Measurements from ENCODE around the gene GCA.

The GCA gene, protein sequence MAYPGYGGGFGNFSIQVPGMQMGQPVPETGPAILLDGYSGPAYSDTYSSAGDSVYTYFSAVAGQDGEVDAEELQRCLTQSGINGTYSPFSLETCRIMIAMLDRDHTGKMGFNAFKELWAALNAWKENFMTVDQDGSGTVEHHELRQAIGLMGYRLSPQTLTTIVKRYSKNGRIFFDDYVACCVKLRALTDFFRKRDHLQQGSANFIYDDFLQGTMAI

GRCh38 chr2:162343824-162344616, at the start of gene GCA:
Gene GCA (plus strand): TSS chr2:162344132. CDS start chr2:162344249, 117 bp downstream.
- peak; percentile 99 for DNase-seq (ENCODE audit: low read depth, low spot score)

DNA sequence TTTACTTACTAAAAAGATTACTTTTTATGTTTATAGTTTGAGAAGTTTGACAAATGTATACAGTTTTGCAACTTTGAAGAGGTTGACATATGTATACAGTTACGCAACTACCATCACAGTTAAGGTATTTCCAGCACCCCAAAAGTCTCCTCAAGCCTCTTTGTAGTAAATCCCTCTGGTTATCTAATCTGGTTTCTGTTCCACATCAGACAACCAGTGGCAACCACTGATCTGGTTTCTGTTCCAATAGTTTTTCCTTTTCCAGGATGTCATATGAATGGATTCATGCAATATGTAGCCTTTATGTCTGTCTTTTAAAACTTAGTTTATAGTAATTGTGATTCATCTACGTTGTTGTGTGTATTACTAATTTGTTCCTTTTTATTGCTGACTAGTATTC, 48.9 kb upstream of the GCA start:
- DNase-seq (ENCODE audit: low read depth, low spot score): no peak

DNA sequence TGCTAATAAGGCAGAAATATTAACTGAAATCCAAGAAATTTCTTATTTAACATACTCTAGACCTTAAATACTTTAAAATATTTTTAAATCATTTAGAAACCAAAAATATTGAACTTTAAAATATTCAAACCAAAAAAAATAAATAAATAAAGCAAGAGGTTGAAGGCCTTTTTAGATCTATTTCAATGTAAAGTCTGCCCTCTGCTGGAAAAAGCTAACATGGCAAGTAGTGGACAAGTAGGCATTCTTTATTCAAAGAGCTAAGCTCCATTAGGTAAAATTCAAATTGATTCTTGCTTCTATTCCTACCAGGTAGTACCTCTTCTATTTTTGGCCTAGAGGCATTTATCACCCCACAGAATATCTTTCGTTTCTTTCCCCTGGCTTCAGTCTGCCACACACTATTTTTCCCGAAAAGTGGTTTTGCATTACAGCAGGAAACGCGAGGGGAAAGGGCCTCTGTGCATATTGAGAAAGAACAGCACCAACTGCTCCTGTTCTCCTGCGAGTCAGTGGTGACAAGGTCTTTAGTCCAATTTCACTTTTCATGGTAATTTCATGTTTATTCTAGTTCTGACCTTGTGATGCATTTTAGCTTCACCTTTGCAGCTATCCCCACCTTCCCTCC, 45.9 kb upstream of the GCA start:
- peak; percentile 16 for DNase-seq (ENCODE audit: low read depth, low spot score)

- no peak for DNase-seq (ENCODE audit: low read depth, low spot score)
These were observed 45.1 kb upstream of the GCA start for GRCh38 chr2:162298669-162299335.

DNA sequence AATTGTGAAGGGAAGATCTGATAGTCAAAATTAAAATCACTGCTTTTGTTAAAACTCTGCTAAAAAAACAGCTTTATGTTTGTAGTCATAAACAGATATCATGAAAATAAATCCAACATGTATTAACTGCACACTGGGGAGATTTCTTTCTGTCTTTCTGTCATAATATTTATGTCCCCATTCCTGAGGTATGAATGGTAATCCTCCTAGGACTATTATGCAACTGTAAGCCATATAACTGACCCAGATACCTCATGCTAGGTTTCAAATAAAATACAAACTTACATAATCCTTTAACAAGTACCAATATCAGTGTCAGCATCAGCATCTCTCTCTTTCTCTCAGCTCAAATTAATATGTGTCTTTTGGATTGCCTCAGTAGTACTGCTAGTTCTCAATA, 43.7 kb upstream of the GCA start:
- no peak for DNase-seq (ENCODE audit: low read depth, low spot score)

DNA sequence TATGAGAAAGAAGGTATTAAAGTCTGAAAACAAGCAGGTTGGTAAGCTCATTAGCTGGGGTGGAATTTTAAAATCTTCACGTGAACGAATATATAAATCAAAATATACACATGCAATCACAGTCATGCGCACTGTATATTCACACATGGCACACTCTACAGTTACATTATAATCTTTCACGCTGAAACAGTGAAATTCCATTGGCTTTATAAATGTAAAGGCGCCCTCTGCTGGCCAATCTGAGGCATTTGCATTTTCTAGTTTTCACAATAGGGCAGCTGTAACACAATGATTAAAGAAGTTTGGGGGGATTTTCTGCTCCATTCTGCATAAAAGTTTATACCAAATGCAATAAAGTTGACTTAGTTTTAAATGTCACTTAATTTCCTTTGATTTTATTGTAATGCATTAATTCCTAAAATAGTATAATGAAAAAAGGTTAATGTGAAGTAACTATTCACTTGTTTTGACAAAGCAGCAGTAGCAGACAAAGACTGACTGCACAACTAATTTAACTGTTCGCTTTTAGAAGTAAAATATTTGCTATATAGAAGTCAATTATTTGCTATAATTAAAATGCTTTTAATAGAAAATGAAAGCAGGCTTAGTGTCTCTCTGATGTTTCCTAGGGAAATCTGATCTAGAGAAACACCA, 42.7 kb upstream of the GCA start:
- no peak for DNase-seq (ENCODE audit: low read depth, low spot score)

DNA sequence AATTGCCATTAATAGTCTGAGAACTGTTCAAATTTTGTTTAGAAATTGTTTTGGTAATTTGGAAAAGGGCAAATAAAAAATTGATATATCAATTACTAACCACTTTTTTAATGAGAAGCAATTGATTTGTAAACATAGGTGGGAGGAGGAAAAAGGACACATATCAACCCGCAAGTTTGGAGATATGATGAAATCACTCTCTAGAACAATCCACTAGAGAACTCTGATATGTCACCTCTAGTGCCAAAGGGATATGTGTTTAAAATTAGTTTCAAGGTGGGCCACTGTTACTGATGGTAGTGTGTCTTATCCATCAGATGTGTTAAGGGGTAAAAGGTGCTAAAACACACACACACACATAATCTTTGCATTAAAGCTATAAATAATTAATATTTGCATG, 42.1 kb upstream of the GCA start:
- no peak for DNase-seq (ENCODE audit: low read depth, low spot score)

DNA sequence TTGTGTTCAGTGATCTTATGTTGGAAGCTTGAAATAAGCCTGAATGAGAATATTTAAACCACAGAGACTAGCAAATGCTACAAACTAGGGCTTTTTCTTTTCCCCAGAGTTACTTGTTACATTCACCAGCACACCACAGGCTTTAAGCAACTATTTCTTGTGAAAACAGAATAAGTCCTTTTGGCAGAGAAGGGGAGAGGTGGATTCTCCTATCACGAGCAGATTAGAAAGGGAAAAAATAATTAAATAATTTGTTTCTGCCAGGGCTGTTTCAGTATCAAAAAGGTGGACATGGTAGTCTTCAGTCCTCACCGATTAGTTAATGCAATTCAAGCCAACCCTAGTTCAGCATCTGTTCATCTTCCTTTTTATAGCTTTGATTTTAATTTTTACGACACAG, 38.0 kb upstream of the GCA start:
- DNase-seq (ENCODE audit: low read depth, low spot score): no peak

DNA sequence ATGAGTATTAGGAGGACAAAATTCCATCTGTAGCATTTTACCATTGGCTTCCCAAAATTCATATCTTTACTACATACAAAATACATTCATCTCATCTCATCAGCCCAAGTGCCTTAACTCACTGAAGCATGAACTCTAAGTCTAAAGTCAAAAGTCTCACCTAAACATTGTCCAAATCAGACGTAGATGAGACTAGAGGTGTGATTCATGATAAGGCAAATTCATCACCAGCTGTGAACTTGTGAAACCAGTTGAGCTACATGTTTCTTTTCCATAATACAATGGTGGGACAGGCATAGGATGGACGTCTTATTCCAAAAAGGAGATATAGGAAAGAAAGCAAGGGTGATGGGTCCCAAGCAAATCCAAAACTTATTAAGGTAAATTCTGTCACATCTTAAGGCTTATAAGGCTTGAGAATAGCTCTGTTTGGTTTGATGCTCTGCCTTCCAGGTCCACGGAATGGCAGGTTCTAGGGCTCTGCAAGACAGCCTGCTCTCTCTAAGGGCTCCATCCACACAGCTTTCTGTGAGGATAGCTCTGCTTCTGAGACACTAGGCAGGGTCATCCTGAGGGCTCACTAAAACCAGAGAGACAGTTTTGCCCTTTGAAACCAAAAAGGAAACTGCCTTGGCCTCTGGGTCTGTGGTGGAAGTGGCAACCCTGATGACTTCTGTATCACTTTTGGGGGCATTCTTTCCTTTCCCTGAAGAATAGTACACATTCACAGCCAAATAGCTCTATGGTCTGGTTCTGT, 35.0 kb upstream of the GCA start:
- DNase-seq (ENCODE audit: low read depth, low spot score): no peak

GRCh38 chr2:162312853-162313252, 31.1 kb upstream of the GCA start:
- no peak for DNase-seq (ENCODE audit: low read depth, low spot score)

- no peak for DNase-seq (ENCODE audit: low read depth, low spot score)
These were observed 28.0 kb upstream of the GCA start for GRCh38 chr2:162315938-162316337.

GRCh38 chr2:162316590-162316989, 27.3 kb upstream of the GCA start:
- DNase-seq (ENCODE audit: low read depth, low spot score): no peak

DNA sequence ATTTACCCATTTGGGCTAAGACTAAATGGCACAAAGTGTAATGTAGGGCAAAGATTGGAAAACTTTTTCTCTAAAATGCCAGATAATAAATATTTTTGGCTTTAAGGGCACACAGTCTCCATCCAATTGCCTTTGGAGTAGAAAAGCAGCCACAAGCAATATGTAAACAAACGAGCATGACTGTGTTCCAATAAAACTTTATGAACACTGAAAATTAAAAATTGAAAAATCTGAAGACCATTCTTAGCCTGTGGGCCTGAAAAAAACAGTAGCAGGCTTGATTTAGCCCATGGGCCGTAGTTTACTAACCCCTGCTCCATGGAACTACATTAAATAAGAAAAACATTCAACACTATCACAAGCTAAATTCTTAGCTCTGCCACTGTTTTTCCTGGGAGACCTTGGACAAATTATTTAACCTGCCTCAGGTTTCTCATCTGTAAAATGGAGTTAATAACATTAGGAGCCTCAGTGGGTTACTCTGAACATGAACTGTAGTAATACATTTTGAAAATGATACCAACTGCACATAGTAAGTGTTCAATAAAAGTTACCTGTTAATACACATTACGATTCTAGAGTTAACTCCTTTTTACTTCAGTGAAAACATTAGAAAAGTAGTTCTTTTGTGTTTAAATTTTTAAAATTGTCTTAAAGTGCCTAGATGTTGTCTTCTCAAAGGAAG, 26.7 kb upstream of the GCA start:
- DNase-seq (ENCODE audit: low read depth, low spot score): no peak

GRCh38 chr2:162317861-162318327, 26.0 kb upstream of the GCA start:
- DNase-seq (ENCODE audit: low read depth, low spot score): no peak

DNA sequence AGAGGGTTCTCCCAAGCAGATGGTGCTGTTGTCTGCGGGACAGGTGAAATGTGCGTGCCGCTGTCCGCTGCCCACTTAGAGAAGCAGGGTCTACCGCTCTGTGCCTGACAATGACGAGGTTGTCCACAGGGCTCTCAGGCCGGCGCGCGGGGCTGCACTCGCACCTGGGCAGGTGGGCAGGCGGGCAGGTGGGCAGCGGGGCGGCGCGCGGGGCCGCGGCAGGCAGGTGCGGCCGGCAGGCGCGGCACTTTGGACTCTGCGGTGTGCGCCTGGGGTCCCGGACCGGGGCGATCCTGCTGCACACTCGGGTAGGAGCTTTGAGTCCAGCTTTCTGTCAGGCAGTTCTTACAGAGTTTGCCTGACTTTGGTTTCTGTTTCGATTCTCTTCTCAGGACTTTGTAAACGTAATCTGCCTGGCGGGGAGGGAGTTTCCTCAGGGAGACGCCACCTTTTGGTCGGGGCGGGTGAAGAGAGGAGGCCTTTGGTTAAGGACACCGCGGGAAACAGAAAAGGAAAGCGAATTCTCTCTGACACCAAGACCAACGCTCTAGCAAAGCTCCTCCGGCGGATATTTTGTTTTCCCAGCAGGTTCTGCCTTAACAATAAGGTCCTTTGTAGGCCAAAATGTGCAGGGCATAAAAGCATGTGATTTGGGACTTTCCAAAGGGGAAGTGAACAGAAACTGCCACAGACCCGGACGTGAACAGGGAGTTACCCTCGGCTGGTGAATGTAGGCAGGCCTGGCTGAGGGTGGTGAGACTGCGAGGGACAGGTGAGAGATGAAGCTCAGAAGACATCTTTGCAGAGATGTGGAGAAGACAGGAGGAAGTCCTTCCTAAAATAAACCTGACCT, 25.4 kb upstream of the GCA start, which contains the start of gene IFIH1:
IFIH1 (minus strand) TSS at position 357 of the 853 bp plus-strand sequence. CDS start 377 bp downstream, outside the sequence.
- DNase-seq (ENCODE audit: low read depth, low spot score): peak; percentile 55

DNA sequence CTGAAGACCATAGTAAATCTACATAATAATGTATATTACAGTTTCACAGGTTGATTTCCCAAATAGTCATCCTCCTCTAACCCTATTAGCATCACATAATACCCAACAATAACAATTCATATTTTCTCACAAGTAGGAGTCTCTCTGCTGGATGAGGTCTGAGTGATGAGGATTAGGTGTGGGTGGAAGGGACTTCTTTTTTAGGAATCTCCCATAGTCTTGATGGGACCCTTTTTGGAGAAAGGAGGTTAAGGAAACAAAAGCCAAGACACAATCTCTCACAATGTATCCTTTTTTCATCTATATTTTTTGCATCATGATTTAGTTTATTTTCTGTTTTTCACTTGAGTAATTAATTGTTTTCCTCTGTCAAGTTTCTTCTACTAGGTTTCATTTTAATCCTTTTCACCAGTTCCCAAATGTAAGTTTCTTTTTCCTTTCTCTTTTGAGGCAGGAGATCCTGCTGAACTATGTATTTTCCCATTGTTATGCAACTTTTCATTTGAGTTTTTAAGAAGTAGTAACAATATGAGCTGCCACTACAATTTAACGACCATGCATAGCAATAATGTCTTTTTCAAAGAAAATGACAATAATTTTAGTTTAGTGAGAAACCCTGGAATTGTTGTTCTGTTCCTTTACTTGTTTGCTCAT, 22.9 kb upstream of the GCA start:
- DNase-seq (ENCODE audit: low read depth, low spot score): no peak

DNA sequence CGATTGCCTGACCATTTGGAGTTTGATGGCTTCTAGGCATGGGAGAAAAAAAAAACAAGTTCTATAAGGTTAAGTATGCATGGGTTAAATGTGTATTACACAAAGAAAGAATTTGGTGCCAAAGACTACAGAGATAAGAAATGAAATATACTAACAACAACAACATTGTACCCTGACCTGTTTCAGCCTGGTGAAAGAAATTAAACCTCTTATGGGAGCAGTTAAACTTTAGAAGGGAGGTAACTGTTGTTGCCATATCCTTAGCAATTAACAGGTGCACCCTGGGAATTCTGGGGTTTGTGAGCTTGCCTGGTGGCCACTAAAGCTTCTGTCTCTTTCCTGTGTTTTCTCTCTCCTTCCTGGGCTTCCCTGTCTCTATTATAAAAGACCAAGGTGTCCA, 19.0 kb upstream of the GCA start:
- no peak for DNase-seq (ENCODE audit: low read depth, low spot score)

- DNase-seq (ENCODE audit: low read depth, low spot score): no peak
These were observed 16.7 kb upstream of the GCA start for GRCh38 chr2:162327134-162327769.
